ENCODE measurements around the gene TRIM59.

- no peak for TF ChIP-seq CTCF (IDR thresholded peaks at IDR 0.05)
- no peak for TF ChIP-seq POLR2A (IDR thresholded peaks at IDR 0.05)
Measured at GRCh38 chr3:160427832-160428424, 21.7 kb downstream of the TRIM59 start.

Measured in lower leg skin (tissue), 3 donors.